Measurements from ENCODE around the gene OR52E1.

DNA sequence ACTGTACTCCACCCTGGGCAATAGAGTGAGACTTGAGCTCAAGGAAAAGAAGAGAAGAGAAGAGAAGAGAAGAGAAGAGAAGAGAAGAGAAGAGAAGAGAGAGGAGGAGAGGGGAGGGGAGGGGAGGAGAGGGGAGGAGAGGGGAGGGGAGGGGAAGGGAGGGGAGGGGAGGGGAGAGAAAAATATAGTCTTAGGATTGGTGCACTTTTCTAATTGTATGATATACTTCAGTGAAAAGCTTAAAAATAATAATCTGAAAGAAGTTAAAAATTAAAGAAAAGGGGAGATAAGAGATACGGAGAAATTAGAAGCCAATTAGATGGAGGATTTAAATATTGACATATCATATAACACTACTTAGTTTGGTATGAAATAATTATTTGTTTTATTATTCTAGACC lies 49.5 kb downstream of the OR52E1 start:
- TF ChIP-seq, protein P1, sequence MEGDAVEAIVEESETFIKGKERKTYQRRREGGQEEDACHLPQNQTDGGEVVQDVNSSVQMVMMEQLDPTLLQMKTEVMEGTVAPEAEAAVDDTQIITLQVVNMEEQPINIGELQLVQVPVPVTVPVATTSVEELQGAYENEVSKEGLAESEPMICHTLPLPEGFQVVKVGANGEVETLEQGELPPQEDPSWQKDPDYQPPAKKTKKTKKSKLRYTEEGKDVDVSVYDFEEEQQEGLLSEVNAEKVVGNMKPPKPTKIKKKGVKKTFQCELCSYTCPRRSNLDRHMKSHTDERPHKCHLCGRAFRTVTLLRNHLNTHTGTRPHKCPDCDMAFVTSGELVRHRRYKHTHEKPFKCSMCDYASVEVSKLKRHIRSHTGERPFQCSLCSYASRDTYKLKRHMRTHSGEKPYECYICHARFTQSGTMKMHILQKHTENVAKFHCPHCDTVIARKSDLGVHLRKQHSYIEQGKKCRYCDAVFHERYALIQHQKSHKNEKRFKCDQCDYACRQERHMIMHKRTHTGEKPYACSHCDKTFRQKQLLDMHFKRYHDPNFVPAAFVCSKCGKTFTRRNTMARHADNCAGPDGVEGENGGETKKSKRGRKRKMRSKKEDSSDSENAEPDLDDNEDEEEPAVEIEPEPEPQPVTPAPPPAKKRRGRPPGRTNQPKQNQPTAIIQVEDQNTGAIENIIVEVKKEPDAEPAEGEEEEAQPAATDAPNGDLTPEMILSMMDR (conservative IDR thresholded peaks at IDR 0.05 in 1 of 2, IDR thresholded peaks at IDR 0.05 in 1 of 2; ENCODE audit: low read depth in 1 of 2, low read length in 2 of 2), result no peak
- TF ChIP-seq EZH2 (IDR thresholded peaks at IDR 0.05; ENCODE audit: low read length, missing control alignments), result no peak
